Naive thymus-derived CD4-positive, alpha-beta T cell (primary cell): ENCODE results near the gene ENTR1. TPM values are rescaled to one million over a fixed set of nuclear protein-coding genes. Genes with fewer than 3 reads are reported as not detected.

Experiments used
- ATAC-seq: fragments of 150-1000 bp; cut with Tn5 transposase; 2 replicates; pipeline ENCODE4 v1.10.0; 2021; ENCODE audit warnings: mild to moderate bottlenecking, moderate library complexity
- CTCF ChIA-PET: fragments of 350-600 bp; sonication (Branson Sonifier 250); formaldehyde crosslinking; loops from one replicate; lab custom pipeline; 2021; ENCODE audit warnings: antibody characterized with exemption; lab: Charles Lee
- POLR2A ChIA-PET: fragments of 350-600 bp; sonication (Branson Sonifier 250); formaldehyde crosslinking; loops from one replicate; lab custom pipeline; 2021; ENCODE audit warnings: antibody characterized with exemption, inconsistent platforms; lab: Charles Lee
- DNase-seq, 9 donors: peaks; one replicate each; pipeline versions ENCODE4 v3.0.0 to v3.0.0-alpha.2; 2020 to 2022; ENCODE audit warnings: mixed read lengths in 1 of 9
- H3K27ac ChIP-seq: one replicate; pipeline ENCODE4 v1.7.0; 2013; ENCODE audit warnings: mild to moderate bottlenecking, low read depth, low read length, moderate library complexity
- H3K27me3 ChIP-seq, 2 donors: one replicate each; pipeline ENCODE4 v1.7.0; 2013; ENCODE audit warnings: low read length in 2 of 2, mild to moderate bottlenecking in 2 of 2, moderate library complexity in 2 of 2; ENCODE audit not compliant: control insufficient read depth in 2 of 2, insufficient read depth in 2 of 2
- H3K36me3 ChIP-seq, 3 experiments: 1 replicate in 2 of 3; 2 replicates in 1 of 3; pipeline ENCODE4 v1.7.0; 2013; ENCODE audit warnings: low read length in 3 of 3, mild to moderate bottlenecking in 3 of 3, moderate library complexity in 1 of 3; ENCODE audit not compliant: insufficient read depth in 3 of 3, control insufficient read depth in 2 of 3
- H3K4me1 ChIP-seq, 2 donors: one replicate each; pipeline ENCODE4 v1.7.0; 2013; ENCODE audit warnings: low read length in 2 of 2, mild to moderate bottlenecking in 2 of 2, moderate library complexity in 1 of 2; ENCODE audit not compliant: control insufficient read depth in 2 of 2, insufficient read depth in 2 of 2
- H3K4me3 ChIP-seq: 2 replicates; pipeline ENCODE4 v1.7.0; 2013; ENCODE audit warnings: mild to moderate bottlenecking, low read length
- H3K9me3 ChIP-seq, 3 experiments: 1 replicate in 2 of 3; 2 replicates in 1 of 3; pipeline ENCODE4 v1.7.0; 2013; ENCODE audit warnings: low read length in 3 of 3; ENCODE audit not compliant: control insufficient read depth in 2 of 3
- H3K27ac Mint-ChIP-seq, 9 donors: one replicate each; pipeline ENCODE4 v1.8.0; 2020 to 2022; ENCODE audit warnings: mixed read lengths in 9 of 9, mild to moderate bottlenecking in 8 of 9, moderate library complexity in 5 of 9, inconsistent platforms in 2 of 9
- H3K27me3 Mint-ChIP-seq, 5 donors: one replicate each; pipeline ENCODE4 v1.8.0; 2021 to 2022; ENCODE audit warnings: mixed read lengths in 5 of 5, mild to moderate bottlenecking in 1 of 5
- H3K36me3 Mint-ChIP-seq, 5 donors: one replicate each; pipeline ENCODE4 v1.8.0; 2020 to 2022; ENCODE audit warnings: mixed read lengths in 5 of 5, mild to moderate bottlenecking in 3 of 5, inconsistent platforms in 1 of 5
- H3K4me1 Mint-ChIP-seq, 7 donors: one replicate each; pipeline ENCODE4 v1.8.0; 2020 to 2022; ENCODE audit warnings: mixed read lengths in 7 of 7, mild to moderate bottlenecking in 3 of 7, inconsistent platforms in 1 of 7
- H3K4me3 Mint-ChIP-seq, 10 donors: one replicate each; pipeline ENCODE4 v1.8.0; 2020 to 2022; ENCODE audit warnings: mild to moderate bottlenecking in 10 of 10, mixed read lengths in 10 of 10, moderate library complexity in 6 of 10, inconsistent platforms in 2 of 10
- H3K9me3 Mint-ChIP-seq, 11 donors: one replicate each; pipeline ENCODE4 v1.8.0; 2020 to 2022; ENCODE audit warnings: mixed read lengths in 11 of 11, mild to moderate bottlenecking in 4 of 11, inconsistent platforms in 1 of 11, moderate library complexity in 1 of 11
- intact Hi-C, 2 donors: fragments of 100-400 bp; cut with micrococcal nuclease; formaldehyde crosslinking; loops; one replicate each; pipeline ENCODE4 v1.15.1; 2023
- polyA plus RNA-seq, 2 donors: library from polyadenylated mRNA; unstranded; fragments of 300-500 nt; fragmentation: Illumina TruSeq; gene quantifications; one replicate each; pipeline ENCODE4 v1.2.3, GENCODE V29; 2021
- total RNA-seq, 6 experiments: library from RNA in 5 of 6; stranded (reverse) in 5 of 6; gene quantifications; 1 replicate in 5 of 6; 2 replicates in 1 of 6; pipeline ENCODE4 v1.2.3 and lab custom pipeline; 2021 to 2026

Gene ENTR1
- total and polyA plus RNA-seq, 7 experiments from 2014 or later: 9.2 to 89.0 (median 65.9) TPM

DNA sequence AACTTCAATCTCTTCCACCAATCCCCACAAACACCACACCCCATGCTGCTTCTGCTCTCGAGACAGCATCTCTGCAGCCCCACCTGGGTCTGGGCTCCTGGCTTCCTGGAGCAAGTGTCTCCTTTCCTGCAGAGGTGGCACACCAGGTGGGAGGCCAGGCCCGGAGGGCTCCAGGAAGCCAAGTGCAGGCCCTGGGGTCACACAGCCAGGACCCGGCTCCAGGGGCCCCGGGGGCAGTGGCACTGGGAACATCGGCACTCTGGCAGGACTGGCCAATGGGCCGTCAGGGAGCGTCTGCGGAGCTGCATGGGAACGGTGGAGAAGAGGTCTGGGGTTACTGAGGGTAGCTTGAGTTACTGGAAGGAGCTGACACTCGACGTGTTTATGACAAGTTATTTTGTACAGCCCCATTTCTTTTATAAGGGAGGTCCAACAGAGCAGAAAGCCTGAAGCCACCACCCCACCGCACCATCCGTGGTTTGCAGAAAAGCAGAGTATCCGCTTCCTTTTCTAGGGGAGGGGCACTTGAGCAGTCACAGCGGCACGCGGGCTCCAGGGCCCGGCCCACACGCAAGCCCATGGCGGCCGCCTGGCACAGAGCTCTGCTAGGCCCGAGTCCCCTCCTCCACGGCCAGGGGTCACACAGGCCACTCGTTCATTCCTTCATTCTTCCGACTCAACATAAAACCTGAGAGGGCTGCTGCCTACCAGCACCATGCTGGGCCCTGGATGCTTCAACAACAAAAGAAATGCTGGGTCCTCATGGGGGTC, 43.8 kb upstream of the ENTR1 start:
- ATAC-seq: no peak
- POLR2A ChIA-PET: no interaction called here

DNA sequence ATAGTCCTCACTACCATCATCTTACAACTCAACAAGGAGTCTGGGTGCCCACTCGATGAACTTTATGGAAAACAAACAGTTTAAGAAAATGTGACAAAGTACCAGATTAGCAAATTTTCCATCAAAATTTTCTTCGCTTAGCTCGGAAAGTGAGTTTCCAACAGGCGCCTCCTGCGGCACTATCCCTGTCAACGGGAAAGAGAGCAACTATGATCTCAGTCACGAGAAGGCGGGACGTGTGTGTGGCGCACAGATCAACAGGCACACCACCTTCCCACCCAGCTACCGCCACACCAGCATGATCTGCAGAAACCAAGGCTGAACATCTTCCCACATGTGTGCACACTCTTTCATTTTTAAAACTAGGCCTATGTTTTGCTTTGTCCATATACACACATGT, 42.9 kb upstream of the ENTR1 start:
- Mint-ChIP-seq H3K4me3 (no peak overlapping the region), H3K9me3 (peaks cover 0 to 2% (median 0%) of the 10 kb centered on the region in 11 donors), H3K4me1 (peaks cover 0 to 6% (median 3%) of the 10 kb centered on the region in 7 donors), H3K27me3 (no peaks in the 10 kb centered on the region), H3K27ac (peak overlapping the region in 1 of 9 donors; percentile 38), H3K36me3 (peaks cover 7 to 55% (median 19%) of the 10 kb centered on the region in 5 donors)
- no peaks in the 10 kb centered on the region for H3K9me3 ChIP-seq
- DNase-seq: no peak
- no peaks in the 10 kb centered on the region for H3K4me1 ChIP-seq
- no peak overlapping the region for H3K27ac ChIP-seq
- intact Hi-C loops: no loop called here
- POLR2A ChIA-PET: no interaction called here
- H3K27me3 ChIP-seq: no peaks in the 10 kb centered on the region
- no peak overlapping the region for H3K4me3 ChIP-seq
- no peak for ATAC-seq
- CTCF ChIA-PET: interaction anchor here (0.6 kb wide), 1 partner anchor 576 kb away, joined by 3 read pairs; no protein-coding TSS in a partner anchor
- peaks cover 15 to 88% (median 29%) of the 10 kb centered on the region in 3 experiments for H3K36me3 ChIP-seq

More for the DNA sequence above, 43.8 kb upstream of the ENTR1 start:
- no peak overlapping the region for H3K4me3 ChIP-seq
- no peak for DNase-seq
- Mint-ChIP-seq H3K27me3 (no peaks in the 10 kb centered on the region), H3K27ac (peak overlapping the region in 2 of 9 donors; percentile 38 to 52), H3K4me1 (peaks cover 0 to 6% (median 0%) of the 10 kb centered on the region in 7 donors), H3K4me3 (no peak overlapping the region), H3K36me3 (peaks cover 7 to 58% (median 21%) of the 10 kb centered on the region in 5 donors), H3K9me3 (peaks cover 0 to 2% (median 0%) of the 10 kb centered on the region in 11 donors)
- H3K4me1 ChIP-seq: no peaks in the 10 kb centered on the region
- intact Hi-C loops: no loop called here
- no peaks in the 10 kb centered on the region for H3K27me3 ChIP-seq
- H3K36me3 ChIP-seq: peaks cover 15 to 91% (median 34%) of the 10 kb centered on the region in 3 experiments
- no peak overlapping the region for H3K27ac ChIP-seq
- H3K9me3 ChIP-seq: no peaks in the 10 kb centered on the region
- CTCF ChIA-PET: no interaction called here

DNA sequence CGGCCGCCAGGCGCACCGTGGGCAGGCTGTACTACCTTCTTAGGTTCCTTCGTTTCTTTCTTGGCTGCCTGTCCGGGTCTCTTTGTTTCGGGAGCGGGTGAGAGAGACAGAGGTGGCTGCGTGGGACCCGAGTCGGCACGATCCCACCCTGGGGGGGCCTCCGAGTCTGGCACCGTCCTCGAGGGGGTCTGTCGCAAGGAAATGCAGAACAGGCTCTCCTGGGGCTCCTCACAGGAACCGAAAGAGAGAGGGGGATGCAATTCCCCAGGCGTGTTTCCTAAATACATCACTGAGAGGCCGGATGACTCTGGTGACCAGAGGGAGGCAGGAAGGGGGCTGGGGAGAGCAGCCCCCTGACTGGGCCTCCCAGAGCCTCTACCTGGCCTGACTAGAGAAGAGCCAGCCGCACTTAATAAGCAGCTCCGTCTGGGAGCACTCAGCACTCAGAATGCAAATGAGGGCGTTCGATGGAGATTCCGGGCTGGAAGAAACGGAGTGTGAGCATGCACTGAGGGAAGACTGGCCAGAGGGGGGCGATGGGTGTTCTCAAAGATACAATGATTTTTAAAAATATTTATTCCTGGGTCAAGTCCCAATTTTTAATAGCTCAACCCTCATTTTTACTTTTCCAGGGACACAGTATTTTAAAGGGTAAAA, 40.9 kb upstream of the ENTR1 start:
- no peaks in the 10 kb centered on the region for H3K9me3 ChIP-seq
- DNase-seq (no peak), ATAC-seq (no peak)
- Mint-ChIP-seq H3K4me1 (peaks cover 0 to 6% (median 3%) of the 10 kb centered on the region in 7 donors), H3K36me3 (peaks cover 7 to 64% (median 27%) of the 10 kb centered on the region in 5 donors), H3K4me3 (no peak overlapping the region), H3K9me3 (peaks cover 0 to 3% (median 0%) of the 10 kb centered on the region in 11 donors), H3K27me3 (no peaks in the 10 kb centered on the region), H3K27ac (no peak overlapping the region)
- peaks cover 15 to 88% (median 34%) of the 10 kb centered on the region in 3 experiments for H3K36me3 ChIP-seq
- no peaks in the 10 kb centered on the region for H3K4me1 ChIP-seq
- no peak overlapping the region for H3K27ac ChIP-seq
- ChIA-PET CTCF (no interaction called here), POLR2A (no interaction called here)
- no peak overlapping the region for H3K4me3 ChIP-seq
- intact Hi-C loops: no loop called here
- H3K27me3 ChIP-seq: no peaks in the 10 kb centered on the region

DNA sequence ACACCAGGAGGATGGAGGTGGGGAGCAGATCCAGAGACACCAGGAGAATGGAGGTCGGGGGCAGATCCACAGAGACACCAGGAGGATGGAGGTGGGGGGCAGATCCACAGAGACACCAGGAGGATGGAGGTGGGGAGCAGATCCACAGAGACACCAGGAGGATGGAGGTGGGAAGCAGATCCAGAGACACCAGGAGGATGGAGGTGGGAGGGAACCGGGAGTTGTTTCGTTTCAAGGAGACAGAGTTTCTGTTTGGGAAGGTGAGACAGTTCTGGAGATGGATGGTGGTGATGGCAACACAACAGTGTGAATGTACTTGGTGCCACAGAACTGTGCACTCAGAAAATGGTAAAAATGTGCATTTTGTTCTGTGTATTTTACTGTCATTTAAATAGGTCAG, 38.2 kb upstream of the ENTR1 start:
- Mint-ChIP-seq H3K9me3 (peaks cover 0 to 3% (median 0%) of the 10 kb centered on the region in 11 donors), H3K4me1 (peaks cover 0 to 4% (median 1%) of the 10 kb centered on the region in 7 donors), H3K27me3 (no peaks in the 10 kb centered on the region), H3K36me3 (peaks cover 12 to 66% (median 20%) of the 10 kb centered on the region in 5 donors), H3K27ac (no peak overlapping the region), H3K4me3 (no peak overlapping the region)
- Histone ChIP-seq H3K36me3 (peaks cover 6 to 86% (median 32%) of the 10 kb centered on the region in 3 experiments), H3K4me1 (no peaks in the 10 kb centered on the region), H3K4me3 (no peak overlapping the region), H3K27ac (no peak overlapping the region), H3K27me3 (no peaks in the 10 kb centered on the region), H3K9me3 (no peaks in the 10 kb centered on the region)
- DNase-seq: no peak
- CTCF ChIA-PET: no interaction called here
- POLR2A ChIA-PET: no interaction called here
- no peak for ATAC-seq
- intact Hi-C loops: no loop called here

DNA sequence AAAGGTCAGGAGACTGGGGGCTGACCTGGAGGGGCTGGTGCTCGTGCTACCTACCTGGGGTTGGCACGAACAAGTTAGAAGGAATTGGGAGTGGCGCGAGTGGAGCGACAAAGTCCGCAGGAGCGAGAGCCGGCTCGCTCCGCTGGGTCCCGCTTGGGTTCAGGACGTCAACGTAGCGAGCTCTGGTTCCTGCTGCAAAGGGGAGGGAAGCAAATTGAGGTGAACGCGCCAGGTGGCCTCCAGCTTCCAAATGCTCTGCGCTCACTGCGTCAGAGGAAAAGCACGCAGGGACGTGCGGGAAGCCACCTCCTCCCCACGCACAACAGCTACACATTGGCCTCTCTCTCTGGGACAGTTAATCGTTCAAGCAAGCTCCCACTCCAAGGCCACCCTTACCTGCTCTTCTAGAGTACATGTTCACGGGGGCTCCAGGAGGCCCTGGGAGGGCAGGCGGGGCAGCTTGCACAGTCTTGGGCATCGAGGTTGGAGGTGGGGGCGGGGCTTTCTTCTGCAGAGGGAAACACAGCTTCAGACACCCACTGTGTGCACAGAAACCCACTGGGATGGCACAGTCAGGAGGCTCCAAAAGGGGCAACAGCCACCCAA, 36.9 kb upstream of the ENTR1 start:
- Mint-ChIP-seq H3K36me3 (peaks cover 7 to 65% (median 17%) of the 10 kb centered on the region in 5 donors), H3K4me1 (peaks cover 0 to 4% (median 0%) of the 10 kb centered on the region in 7 donors), H3K4me3 (no peak overlapping the region), H3K27me3 (no peaks in the 10 kb centered on the region), H3K9me3 (peaks cover 0 to 3% (median 0%) of the 10 kb centered on the region in 11 donors), H3K27ac (no peak overlapping the region)
- POLR2A ChIA-PET: no interaction called here
- DNase-seq (no peak), ATAC-seq (no peak)
- Histone ChIP-seq H3K36me3 (peaks cover 6 to 92% (median 28%) of the 10 kb centered on the region in 3 experiments), H3K27ac (no peak overlapping the region), H3K27me3 (no peaks in the 10 kb centered on the region), H3K4me3 (no peak overlapping the region), H3K4me1 (no peaks in the 10 kb centered on the region), H3K9me3 (no peaks in the 10 kb centered on the region)
- intact Hi-C loops: no loop called here
- CTCF ChIA-PET: no interaction called here

DNA sequence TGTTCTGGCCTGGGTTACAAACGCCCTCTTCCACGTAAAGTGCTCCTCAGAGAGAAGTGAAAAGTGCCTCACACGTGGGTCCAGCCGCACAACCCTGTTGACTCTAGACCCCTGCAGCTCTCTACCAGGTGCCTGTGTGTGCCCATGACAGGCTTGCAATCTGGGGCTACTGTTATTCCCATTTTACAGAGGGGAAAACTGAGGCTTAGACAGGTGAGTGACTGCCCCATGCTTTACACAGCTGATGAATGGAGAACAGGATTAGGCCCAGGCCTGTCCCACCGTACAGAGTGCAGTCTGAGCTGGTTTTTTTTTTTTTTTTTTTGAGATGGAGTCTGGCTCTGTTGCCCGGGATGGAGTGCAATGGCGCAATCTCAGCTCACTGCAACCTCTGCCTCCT, 35.4 kb upstream of the ENTR1 start:
- POLR2A ChIA-PET: interaction anchor here (0.7 kb wide), 1 partner anchor 10 kb away, joined by 3 read pairs; no protein-coding TSS in a partner anchor
- Histone ChIP-seq H3K9me3 (no peaks in the 10 kb centered on the region), H3K27me3 (no peaks in the 10 kb centered on the region), H3K4me1 (no peaks in the 10 kb centered on the region), H3K36me3 (peaks cover 6 to 95% (median 24%) of the 10 kb centered on the region in 3 experiments), H3K4me3 (no peak overlapping the region), H3K27ac (no peak overlapping the region)
- peaks cover 0 to 1% (median 0%) of the 10 kb centered on the region in 11 donors for H3K9me3 Mint-ChIP-seq
- H3K36me3 Mint-ChIP-seq: peaks cover 7 to 58% (median 17%) of the 10 kb centered on the region in 5 donors
- DNase-seq (no peak), ATAC-seq (no peak)
- no peaks in the 10 kb centered on the region for H3K27me3 Mint-ChIP-seq
- H3K4me3 Mint-ChIP-seq: no peak overlapping the region
- intact Hi-C loops: no loop called here
- H3K27ac Mint-ChIP-seq: no peak overlapping the region
- peaks cover 0 to 4% (median 0%) of the 10 kb centered on the region in 7 donors for H3K4me1 Mint-ChIP-seq
- CTCF ChIA-PET: interaction anchor here (0.6 to 0.9 kb wide), 2 partner anchors 19 to 312 kb away, joined by 3 to 4 read pairs; partner anchors contain the start of gene LCN8
